Heart right ventricle (tissue), 16 donors: ENCODE data around the gene EPS8L3. TPM values are rescaled to one million over a fixed set of nuclear protein-coding genes. Genes with fewer than 3 reads are reported as not detected.

ENCODE experiments used
- ATAC-seq, 8 donors: fragments of 200-7000 bp; cut with Tn5 transposase; one replicate each; pipeline ENCODE4 v1.9.1; 2020; ENCODE audit warnings: mild to moderate bottlenecking in 8 of 8, moderate library complexity in 8 of 8, moderate number of reproducible peaks in 1 of 8
- DNase-seq, 2 donors: peaks; one replicate each; pipeline ENCODE4 v3.0.0-alpha.2; 2020
- H3K27ac ChIP-seq, 10 donors: fragments of 200-600 bp; sonication (generic) in 2 of 10; one replicate each; pipeline versions ENCODE4 v1.5.0 to v1.8.0; 2020 to 2022; ENCODE audit warnings: mild to moderate bottlenecking in 3 of 10
- H3K27me3 ChIP-seq, 7 donors: fragments of 200-600 bp; one replicate each; pipeline ENCODE4 v1.8.0; 2021 to 2022; ENCODE audit warnings: mild to moderate bottlenecking in 2 of 7
- H3K36me3 ChIP-seq, 9 donors: fragments of 200-600 bp; sonication (generic) in 1 of 9; one replicate each; pipeline versions ENCODE4 v1.5.0 to v1.8.0; 2020 to 2022; ENCODE audit warnings: mild to moderate bottlenecking in 2 of 9
- H3K4me1 ChIP-seq, 9 donors: fragments of 200-600 bp; sonication (generic) in 1 of 9; one replicate each; pipeline versions ENCODE4 v1.5.0 to v1.8.0; 2020 to 2022; ENCODE audit warnings: mild to moderate bottlenecking in 4 of 9
- H3K4me3 ChIP-seq, 10 donors: fragments of 200-600 bp; sonication (generic) in 2 of 10; one replicate each; pipeline versions ENCODE4 v1.5.0 to v1.8.0; 2020 to 2022; ENCODE audit warnings: mild to moderate bottlenecking in 7 of 10, moderate library complexity in 2 of 10
- H3K9me3 ChIP-seq, 11 donors: fragments of 200-600 bp in 10 of 11; sonication (generic) in 2 of 11; one replicate each; pipeline versions ENCODE4 v1.5.0 to v1.8.0; 2013 to 2022; ENCODE audit warnings: mild to moderate bottlenecking in 2 of 11, control low read depth in 1 of 11, moderate library complexity in 1 of 11
- WGBS, 2 donors: extraction: QIAGEN DNeasy Blood & Tissue Kit; methylation state at CpG; one replicate each; pipeline ENCODE4 v1.1.7; 2013; ENCODE audit warnings: inconsistent platforms in 1 of 2; 5-methylcytosine and 5-hydroxymethylcytosine counted together
- intact Hi-C, 10 donors: fragments of 100-400 bp; cut with DNase I; formaldehyde crosslinking; loops; one replicate each; pipeline versions ENCODE4 v1.11.1 to v1.14.2; 2022
- polyA plus RNA-seq, 2 donors: library from polyadenylated mRNA; stranded (reverse); fragments of 200-250 nt; gene quantifications; one replicate each; pipeline ENCODE4 v1.2.3, GENCODE V29; 2013
- total RNA-seq, 10 donors: library from RNA; stranded (reverse); fragmentation: NEBNext Ultra II Directional in 3 of 10; extraction: Animal tissue kit (Norgen Biotek cat#: 25700) in 3 of 10; gene quantifications; one replicate each; pipeline versions ENCODE4 v1.2.1 to v1.2.4, GENCODE V29; 2021 to 2023
- TF ChIP-seq, protein P1 (sequence below), 9 donors: fragments of 200-600 bp; sonication (generic) in 2 of 9; IDR thresholded peaks; one replicate each; pipeline versions ENCODE4 v1.5.0 to v1.8.0; 2021 to 2022; ENCODE audit warnings: antibody characterized with exemption in 9 of 9, mild to moderate bottlenecking in 5 of 9, moderate library complexity in 1 of 9
- donor health status: Arrhythmogenic right ventricular cardiomyopathy.
- donor health status: ischemic (EF 13 %, LVEDD 7.1; RV severe dilation, severe dysfunction).
- donor health status: healthy with polysubstance abuse.
- donor health status: DM: no; HTN: yes; CAD: no.
- donor health status: DM: no; HTN: no; CAD: no.
- donor health status: ischemic (EF 25% LVEDD 6.9; RV normal size, moderate dysfunction).
- donor health status: ischemic (EF 25% LVEDD 5.7; RV mildly dilated, moderate dysfunction).
- donor health status: healthy.
- donor health status: DM: yes; HTN: yes; CAD: no.
- donor health status: Ischemic cardiomyopathy.
- donor health status: ischemic (EF 35%, LVEDD 5.7; RV mildly dilated, moderate dysfunction).
- donor health status: nonischemic (EF 11% LVEDD 7.7; RV severe dilation, severe dysfunction).
- donor health status: DM: yes; HTN: yes; CAD: no.
- donor health status: PGD.
- donor health status: ischemic (EF 29% LVEDD 5.4; RV normal size, mild dysfunction).
- donor health status: nonischemic (EF 23%, LVEDD 6.1; RV moderate dilation, normal function).

Gene EPS8L3
- total and polyA plus RNA-seq, 12 donors, result 0.49 to 0.61 (median 0.56) TPM; not detected in 9

GRCh38 chr1:109764561-109765482 lies 1.1 kb upstream of the EPS8L3 start:
- WGBS, 2 donors, result 94 to 95% methylated on average over 13 of the region's 13 CpGs
- TF ChIP-seq, protein P1, sequence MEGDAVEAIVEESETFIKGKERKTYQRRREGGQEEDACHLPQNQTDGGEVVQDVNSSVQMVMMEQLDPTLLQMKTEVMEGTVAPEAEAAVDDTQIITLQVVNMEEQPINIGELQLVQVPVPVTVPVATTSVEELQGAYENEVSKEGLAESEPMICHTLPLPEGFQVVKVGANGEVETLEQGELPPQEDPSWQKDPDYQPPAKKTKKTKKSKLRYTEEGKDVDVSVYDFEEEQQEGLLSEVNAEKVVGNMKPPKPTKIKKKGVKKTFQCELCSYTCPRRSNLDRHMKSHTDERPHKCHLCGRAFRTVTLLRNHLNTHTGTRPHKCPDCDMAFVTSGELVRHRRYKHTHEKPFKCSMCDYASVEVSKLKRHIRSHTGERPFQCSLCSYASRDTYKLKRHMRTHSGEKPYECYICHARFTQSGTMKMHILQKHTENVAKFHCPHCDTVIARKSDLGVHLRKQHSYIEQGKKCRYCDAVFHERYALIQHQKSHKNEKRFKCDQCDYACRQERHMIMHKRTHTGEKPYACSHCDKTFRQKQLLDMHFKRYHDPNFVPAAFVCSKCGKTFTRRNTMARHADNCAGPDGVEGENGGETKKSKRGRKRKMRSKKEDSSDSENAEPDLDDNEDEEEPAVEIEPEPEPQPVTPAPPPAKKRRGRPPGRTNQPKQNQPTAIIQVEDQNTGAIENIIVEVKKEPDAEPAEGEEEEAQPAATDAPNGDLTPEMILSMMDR (IDR thresholded peaks at IDR 0.05), result no peak
- DNase-seq (peak in 1 of 2 donors; percentile 9), ATAC-seq (no peak)
- H3K9me3 ChIP-seq, result no peaks in the 10 kb centered on the region
- H3K4me3 ChIP-seq, result no peak overlapping the region
- intact Hi-C loops, result loop anchor here in 1 of 10 donors (5.0 kb wide), 1 partner anchor 223 kb away; no protein-coding TSS in a partner anchor
- H3K36me3 ChIP-seq, result no peaks in the 10 kb centered on the region
- no peak overlapping the region for H3K27ac ChIP-seq
- H3K4me1 ChIP-seq, result peaks cover 0 to 33% (median 12%) of the 10 kb centered on the region in 9 donors
- H3K27me3 ChIP-seq, result no peaks in the 10 kb centered on the region

DNA sequence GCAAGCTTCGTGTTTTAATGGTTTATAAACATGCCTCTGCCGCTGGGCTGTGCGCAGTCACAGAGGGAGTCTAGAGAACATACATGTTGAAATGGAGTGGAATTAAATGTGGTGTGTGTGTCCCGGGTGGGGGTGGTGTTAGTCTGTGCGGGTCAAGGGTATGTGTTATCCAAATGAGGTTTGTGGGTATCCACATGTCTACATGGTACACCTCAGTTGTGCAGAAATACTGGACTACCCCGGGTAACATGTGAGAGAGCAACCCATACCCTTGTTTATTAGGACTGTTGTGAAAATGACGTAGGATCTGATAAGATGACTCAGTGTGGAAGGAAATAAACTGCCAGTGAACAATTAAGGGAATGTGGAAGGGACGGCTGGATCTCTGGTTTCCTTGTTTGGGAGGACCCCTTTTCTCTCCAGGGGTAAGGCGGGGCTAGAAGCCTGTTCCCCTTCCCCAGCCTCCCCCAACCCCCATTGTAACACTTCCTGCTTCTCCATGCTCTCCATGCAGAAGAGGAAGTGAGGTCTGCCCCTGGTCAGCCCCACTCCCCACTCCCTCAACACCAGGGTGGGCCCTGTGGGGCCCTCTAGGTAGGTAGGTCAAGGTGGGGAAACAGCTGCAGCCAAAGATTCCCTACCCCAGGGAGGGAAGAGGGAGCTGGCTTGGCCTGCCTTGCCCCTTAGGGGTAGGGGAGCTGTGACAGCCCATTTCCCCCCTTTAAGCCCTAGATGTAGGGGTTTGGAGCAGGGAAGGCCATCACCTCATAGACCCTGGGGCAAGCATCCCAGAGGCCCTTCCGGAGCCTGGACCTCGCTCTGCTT lies 690 bp downstream of the EPS8L3 start:
- TF ChIP-seq, protein P1 (IDR thresholded peaks at IDR 0.05), result no peak
- Histone ChIP-seq H3K36me3 (no peaks in the 10 kb centered on the region), H3K27me3 (no peaks in the 10 kb centered on the region), H3K4me1 (peaks cover 0 to 33% (median 12%) of the 10 kb centered on the region in 9 donors), H3K27ac (peak overlapping the region in 2 of 10 donors; percentile 39 to 73), H3K4me3 (no peak overlapping the region), H3K9me3 (no peaks in the 10 kb centered on the region)
- intact Hi-C loops, result loop anchor here in 1 of 10 donors (5.0 kb wide), 1 partner anchor 221 kb away; no protein-coding TSS in a partner anchor
- WGBS, 2 donors, result 80 to 81% methylated on average over 11 of the region's 11 CpGs
- DNase-seq (peak in 1 of 2 donors; percentile 5), ATAC-seq (peak in 2 of 8 donors; percentile 2 to 10)

DNA sequence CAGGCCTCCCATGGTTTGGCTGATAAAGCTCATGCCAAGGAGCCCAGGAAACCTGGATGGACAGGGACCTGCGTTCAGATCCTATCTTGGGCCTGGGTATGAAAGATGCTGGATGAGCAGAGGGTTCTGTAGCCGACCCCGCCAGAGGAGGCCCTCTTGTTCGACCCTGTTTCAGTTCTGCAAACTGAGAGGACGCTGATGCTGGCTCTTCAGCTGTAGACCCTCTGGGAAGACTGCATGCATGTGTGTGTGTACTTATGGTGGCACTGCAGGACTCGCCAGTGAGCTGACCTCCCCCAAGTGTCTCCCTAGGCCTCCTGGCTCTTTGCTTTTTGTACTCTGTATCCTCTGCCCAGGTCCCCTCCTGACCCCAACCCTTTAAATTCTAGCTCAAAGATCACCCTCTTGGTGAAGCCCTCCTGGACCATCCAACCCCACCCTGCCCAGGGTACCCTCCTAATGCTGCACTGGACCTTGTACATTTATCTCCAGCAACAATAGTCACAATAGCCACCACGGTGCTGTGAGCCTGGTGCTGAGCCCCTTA lies 1.6 kb downstream of the EPS8L3 start:
- ATAC-seq (no peak), DNase-seq (no peak)
- WGBS, 2 donors, result 90 to 92% methylated on average over 7 of the region's 7 CpGs
- Histone ChIP-seq H3K27me3 (no peaks in the 10 kb centered on the region), H3K9me3 (no peaks in the 10 kb centered on the region), H3K36me3 (no peaks in the 10 kb centered on the region), H3K27ac (no peak overlapping the region), H3K4me3 (no peak overlapping the region), H3K4me1 (peaks cover 0 to 24% (median 8%) of the 10 kb centered on the region in 9 donors)
- intact Hi-C loops, result loop anchor here in 1 of 10 donors (5.0 kb wide), 1 partner anchor 220 kb away; no protein-coding TSS in a partner anchor
- TF ChIP-seq, protein P1 (IDR thresholded peaks at IDR 0.05), result no peak
